SK-N-MC (cell line): Measurements from ENCODE around the gene ACOT9.

ENCODE experiments used
- DNase-seq: peaks from one replicate; pipeline ENCODE4 v3.0.0-alpha.2; 2011; ENCODE audit warnings: low read depth, low spot score
- H3K27ac ChIP-seq: fragments of 200-600 bp; sonication (generic); 2 replicates; pipeline ENCODE4 v1.5.1; 2016; ENCODE audit warnings: mixed run types
- H3K36me3 ChIP-seq: fragments of 200-600 bp; sonication (generic); 2 replicates; pipeline ENCODE4 v1.6.1; 2017; ENCODE audit warnings: antibody characterized with exemption, low read length, mixed read lengths; ENCODE audit not compliant: insufficient read depth
- H3K4me3 ChIP-seq: fragments of 200-600 bp; sonication (generic); 2 replicates; pipeline ENCODE4 v1.5.1; 2016
- H3K9ac ChIP-seq: fragments of 200-600 bp; sonication (generic); 2 replicates; pipeline ENCODE4 v1.8.0; 2017; ENCODE audit warnings: mixed run types, mixed read lengths; ENCODE audit not compliant: insufficient read length
- H3K9me3 ChIP-seq: fragments of 200-600 bp; sonication (generic); 2 replicates; pipeline ENCODE4 v1.6.1; 2017; ENCODE audit warnings: low read depth, mild to moderate bottlenecking, antibody characterized with exemption, low read length, moderate library complexity, mixed read lengths
- EZH2 ChIP-seq: fragments of 200-600 bp; sonication (generic); IDR thresholded peaks from one replicate; pipeline ENCODE4 v1.6.1; 2017; ENCODE audit warnings: antibody characterized with exemption
- FOXP2 ChIP-seq: optimal IDR thresholded peaks from 2 replicates; pipeline ENCODE3; 2011; ENCODE audit warnings: mild to moderate bottlenecking, moderate library complexity; ENCODE audit not compliant: insufficient read depth; ENCODE audit errors: extremely low read length, control extremely low read depth
- POLR2AphosphoS5 ChIP-seq: IDR thresholded peaks from 2 replicates; pipeline ENCODE4 v1.6.1; 2012; ENCODE audit warnings: mild to moderate bottlenecking, low read depth, low read length, borderline replicate concordance

Gene ACOT9, protein sequence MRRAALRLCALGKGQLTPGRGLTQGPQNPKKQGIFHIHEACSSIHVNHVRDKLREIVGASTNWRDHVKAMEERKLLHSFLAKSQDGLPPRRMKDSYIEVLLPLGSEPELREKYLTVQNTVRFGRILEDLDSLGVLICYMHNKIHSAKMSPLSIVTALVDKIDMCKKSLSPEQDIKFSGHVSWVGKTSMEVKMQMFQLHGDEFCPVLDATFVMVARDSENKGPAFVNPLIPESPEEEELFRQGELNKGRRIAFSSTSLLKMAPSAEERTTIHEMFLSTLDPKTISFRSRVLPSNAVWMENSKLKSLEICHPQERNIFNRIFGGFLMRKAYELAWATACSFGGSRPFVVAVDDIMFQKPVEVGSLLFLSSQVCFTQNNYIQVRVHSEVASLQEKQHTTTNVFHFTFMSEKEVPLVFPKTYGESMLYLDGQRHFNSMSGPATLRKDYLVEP

DNA sequence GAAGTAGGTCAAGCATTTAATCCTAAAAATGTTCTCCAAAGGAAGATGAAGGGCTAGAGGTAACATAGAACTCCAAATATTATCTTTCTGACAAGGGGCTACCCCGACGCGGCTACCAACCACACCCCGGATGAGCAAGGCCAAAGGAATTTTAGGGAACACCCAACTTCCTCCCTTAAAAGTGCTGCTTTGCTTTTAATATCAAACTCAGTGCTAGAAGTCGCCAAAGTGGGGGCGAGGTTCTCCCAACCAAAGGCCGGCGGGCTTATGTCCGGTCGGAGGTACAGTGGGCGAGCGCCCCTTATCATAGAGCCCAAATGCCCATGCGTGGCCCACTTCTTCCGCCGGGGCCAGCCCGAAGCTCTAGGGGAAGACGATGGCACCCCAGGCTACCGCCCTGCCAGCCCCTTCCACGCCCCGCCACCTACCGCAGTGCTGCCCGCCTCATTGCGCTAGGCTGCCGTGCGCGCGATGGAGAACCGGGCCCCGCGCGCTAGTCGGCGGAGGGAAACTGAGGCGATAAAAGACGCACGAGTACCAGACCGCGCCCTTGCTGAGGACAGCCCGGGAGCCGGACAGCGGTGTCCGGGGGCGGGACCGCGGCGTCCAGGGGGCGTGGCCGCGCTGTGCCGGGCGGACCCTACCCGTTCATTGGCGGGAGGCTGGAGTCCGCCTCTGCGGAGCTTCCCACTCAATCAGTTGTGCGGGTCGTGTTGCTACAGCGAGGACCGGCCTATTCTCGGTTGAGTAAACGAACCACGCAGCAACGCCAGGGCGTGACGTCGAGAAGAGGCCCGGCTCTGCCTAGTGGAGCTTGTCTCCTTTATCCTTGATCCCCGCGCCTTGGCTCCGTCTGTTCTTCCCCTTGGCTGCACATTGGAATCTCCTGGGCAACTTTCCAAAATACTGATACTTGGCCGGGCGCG is at the start of gene ACOT9:
TSS of gene ACOT9 (minus strand) at position 580 of the 926 bp plus-strand sequence. CDS start at position 448, 132 bp downstream.
- TF ChIP-seq POLR2AphosphoS5 (peak; percentile 74), FOXP2 (no peak)
- Histone ChIP-seq H3K4me3 (peak within 1 kb of the TSS; percentile 76), H3K9me3 (no peaks in the 10 kb centered on the region), H3K27ac (peak within 1 kb of the TSS; percentile 37; the same call in 1 of the 2 replicates), H3K36me3 (no peaks in the 10 kb centered on the region), H3K9ac (peak within 1 kb of the TSS; percentile 51)
- DNase-seq: peak; percentile 44

DNA sequence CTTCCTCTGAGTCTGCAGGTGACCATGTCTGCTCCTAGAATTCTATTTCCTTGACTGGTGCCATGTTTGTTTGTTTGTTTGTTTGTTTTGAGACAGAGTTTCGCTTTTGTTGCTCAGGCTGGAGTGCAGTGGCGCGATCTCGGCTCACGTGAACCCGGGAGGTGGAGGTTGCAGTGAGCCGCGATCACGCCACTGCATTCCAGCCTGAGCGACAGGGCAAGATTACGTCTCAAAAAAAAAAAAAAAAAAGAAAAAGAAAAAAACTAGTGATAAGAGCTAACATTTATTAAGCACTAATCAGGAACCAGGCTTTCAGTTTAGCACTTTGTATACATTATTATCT is 47.0 kb upstream of the ACOT9 start:
- no peak overlapping the region for H3K4me3 ChIP-seq
- no peaks in the 10 kb centered on the region for H3K9me3 ChIP-seq
- no peaks in the 10 kb centered on the region; the same call in 1 of the 2 replicates for H3K36me3 ChIP-seq
- H3K9ac ChIP-seq: no peak overlapping the region
- TF ChIP-seq FOXP2: no peak
- TF ChIP-seq POLR2AphosphoS5: no peak
- TF ChIP-seq EZH2: no peak
- DNase-seq: no peak
- H3K27ac ChIP-seq: no peak overlapping the region

DNA sequence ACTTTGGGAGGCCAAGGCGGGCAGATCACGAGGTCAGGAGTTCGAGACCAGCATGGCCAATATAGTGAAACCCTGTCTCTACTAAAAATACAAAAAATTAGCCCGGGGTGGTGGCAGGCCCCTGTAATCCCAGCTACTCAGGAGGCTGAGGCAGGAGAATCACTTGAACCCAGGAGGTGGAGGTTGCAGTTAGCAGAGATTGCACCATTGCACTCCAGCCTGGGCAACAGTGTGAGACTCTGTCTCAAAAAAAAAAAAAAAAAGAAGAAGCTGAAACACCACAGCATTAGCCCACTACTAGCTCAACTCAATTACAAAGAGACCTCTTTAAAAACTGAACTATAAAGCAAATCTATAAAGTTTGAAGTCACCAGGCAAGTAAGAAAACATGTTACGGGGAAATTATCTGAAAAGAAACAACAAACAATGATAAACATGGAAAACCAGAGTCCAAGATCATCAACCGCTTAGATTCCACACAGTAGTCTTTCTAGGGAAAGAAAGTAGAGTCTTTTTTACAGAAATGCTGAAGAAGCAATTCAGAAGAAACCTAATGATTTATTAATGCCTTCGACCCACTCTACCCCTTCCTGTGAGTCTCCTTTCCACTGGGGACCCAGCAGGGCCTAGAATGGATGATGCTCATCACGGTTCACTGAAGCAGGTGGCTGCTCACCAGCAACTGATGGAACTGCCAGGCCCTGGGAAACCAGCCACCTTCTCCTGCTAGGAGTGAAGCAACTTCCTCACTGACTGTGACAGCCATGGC is 46.5 kb upstream of the ACOT9 start:
- no peak overlapping the region for H3K9ac ChIP-seq
- no peak for DNase-seq
- H3K4me3 ChIP-seq: no peak overlapping the region
- H3K9me3 ChIP-seq: no peaks in the 10 kb centered on the region
- H3K27ac ChIP-seq: no peak overlapping the region
- H3K36me3 ChIP-seq: no peaks in the 10 kb centered on the region; the same call in 1 of the 2 replicates
- TF ChIP-seq FOXP2: no peak
- no peak for TF ChIP-seq POLR2AphosphoS5
- TF ChIP-seq EZH2: no peak

DNA sequence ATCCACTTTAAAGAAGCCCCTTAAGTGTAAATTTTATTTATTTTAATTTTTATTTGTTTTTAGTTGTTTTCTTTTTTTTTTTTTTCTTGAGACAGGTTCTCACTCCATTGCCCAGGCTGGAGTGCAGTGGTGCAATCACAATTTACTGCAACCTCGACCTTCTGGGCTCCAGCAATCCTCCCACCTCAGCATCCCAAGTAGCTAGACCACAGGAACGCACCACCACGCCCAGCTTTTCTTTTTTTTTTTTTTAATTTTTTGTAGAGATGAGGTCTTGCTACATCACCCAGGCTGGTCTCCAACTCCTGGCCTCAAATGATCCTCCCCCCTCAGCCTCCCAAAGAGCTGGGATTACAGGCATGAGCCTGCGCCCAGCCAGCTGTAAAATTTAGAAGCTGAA is 45.9 kb upstream of the ACOT9 start:
- TF ChIP-seq POLR2AphosphoS5 (no peak), FOXP2 (no peak), EZH2 (no peak)
- DNase-seq: no peak
- no peak overlapping the region for H3K27ac ChIP-seq
- H3K9ac ChIP-seq: no peak overlapping the region
- H3K9me3 ChIP-seq: no peaks in the 10 kb centered on the region
- H3K4me3 ChIP-seq: no peak overlapping the region
- no peaks in the 10 kb centered on the region; the same call in 1 of the 2 replicates for H3K36me3 ChIP-seq

DNA sequence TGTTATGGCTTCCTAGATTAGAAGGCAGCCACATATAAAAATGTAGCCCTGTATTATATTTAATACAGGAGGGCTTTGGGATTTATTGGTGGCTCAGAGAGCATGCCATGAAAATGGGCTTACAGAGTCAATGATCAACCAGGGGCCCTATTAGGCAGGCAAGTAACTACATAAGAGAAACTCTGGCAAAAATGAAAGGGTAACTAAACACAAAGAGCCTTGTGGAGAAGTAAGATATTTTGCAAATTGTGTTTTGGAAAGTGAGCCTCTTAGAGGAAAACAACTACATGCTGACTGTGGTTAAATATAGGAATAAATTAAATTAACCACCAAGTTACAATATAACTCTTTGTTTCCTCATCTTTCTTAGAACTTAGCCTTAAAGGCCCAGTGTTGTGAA is 45.4 kb upstream of the ACOT9 start:
- no peaks in the 10 kb centered on the region for H3K9me3 ChIP-seq
- no peaks in the 10 kb centered on the region; the same call in 1 of the 2 replicates for H3K36me3 ChIP-seq
- H3K4me3 ChIP-seq: no peak overlapping the region
- H3K9ac ChIP-seq: no peak overlapping the region
- DNase-seq: no peak
- no peak overlapping the region for H3K27ac ChIP-seq
- no peak for TF ChIP-seq EZH2
- TF ChIP-seq FOXP2: no peak
- TF ChIP-seq POLR2AphosphoS5: no peak

DNA sequence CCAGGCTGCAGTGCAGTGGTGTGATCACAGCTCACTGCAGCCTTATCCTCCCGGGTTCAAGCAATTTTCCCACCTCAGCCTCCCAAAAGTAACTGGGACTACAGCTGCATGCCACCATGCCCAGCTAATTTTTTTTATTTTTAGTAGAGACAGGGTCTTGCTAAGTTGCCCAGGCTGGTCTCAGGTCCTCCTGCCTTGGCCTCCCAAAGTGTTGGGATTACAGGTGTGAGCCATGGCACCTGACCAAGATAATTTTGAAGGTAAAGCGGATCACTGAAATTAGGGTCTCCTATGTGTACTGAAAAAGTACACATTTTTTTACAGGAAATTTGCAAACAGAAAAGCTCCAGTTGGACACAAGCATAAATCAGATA is 44.7 kb upstream of the ACOT9 start:
- Histone ChIP-seq H3K9ac (no peak overlapping the region), H3K9me3 (no peaks in the 10 kb centered on the region), H3K4me3 (no peak overlapping the region), H3K27ac (no peak overlapping the region), H3K36me3 (no peaks in the 10 kb centered on the region; the same call in 1 of the 2 replicates)
- no peak for DNase-seq
- TF ChIP-seq FOXP2 (no peak), POLR2AphosphoS5 (no peak), EZH2 (no peak)

DNA sequence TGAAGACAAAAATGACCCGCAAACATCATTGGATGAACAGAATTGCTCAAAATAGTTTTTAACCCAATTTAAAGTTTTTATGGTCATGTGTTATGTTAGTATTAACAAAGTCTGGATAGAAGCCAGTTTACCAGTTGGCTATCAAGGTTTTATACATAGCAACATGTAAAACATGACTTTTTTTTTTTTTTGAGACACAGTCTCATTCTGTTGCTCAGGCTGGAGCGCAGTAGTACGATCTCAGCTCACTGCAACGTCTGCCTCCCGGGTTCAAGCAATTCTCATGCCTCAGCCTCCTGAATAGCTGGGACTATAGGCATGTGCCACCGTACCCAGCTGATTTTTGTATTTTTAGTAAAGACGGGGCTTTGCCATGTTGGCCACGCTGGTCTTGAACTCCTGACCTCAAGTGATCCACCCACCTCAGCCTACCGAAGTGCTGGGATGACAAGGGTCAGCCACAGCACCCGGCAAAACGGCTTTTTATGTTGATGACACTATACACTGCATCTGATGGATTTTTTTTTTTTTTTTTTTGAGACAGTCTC is 43.3 kb upstream of the ACOT9 start:
- H3K27ac ChIP-seq: no peak overlapping the region
- no peaks in the 10 kb centered on the region for H3K9me3 ChIP-seq
- no peak overlapping the region for H3K4me3 ChIP-seq
- H3K36me3 ChIP-seq: no peaks in the 10 kb centered on the region; the same call in 1 of the 2 replicates
- H3K9ac ChIP-seq: no peak overlapping the region
- TF ChIP-seq POLR2AphosphoS5: no peak
- DNase-seq: no peak

DNA sequence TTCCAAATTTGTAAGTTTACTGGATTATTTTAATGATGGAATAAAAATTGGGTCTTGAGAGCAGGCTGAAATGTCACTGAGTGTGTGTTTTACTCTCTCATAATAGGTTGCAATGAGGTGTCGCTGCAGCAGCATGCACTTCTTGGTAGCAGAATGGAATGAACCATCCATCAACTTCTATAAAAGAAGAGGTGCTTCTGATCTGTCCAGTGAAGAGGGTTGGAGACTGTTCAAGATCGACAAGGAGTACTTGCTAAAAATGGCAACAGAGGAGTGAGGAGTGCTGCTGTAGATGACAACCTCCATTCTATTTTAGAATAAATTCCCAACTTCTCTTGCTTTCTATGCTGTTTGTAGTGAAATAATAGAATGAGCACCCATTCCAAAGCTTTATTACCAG is 42.5 kb upstream of the ACOT9 start:
- DNase-seq: no peak
- Histone ChIP-seq H3K27ac (no peak overlapping the region), H3K9me3 (no peaks in the 10 kb centered on the region), H3K9ac (no peak overlapping the region), H3K4me3 (no peak overlapping the region), H3K36me3 (no peaks in the 10 kb centered on the region; the same call in 1 of the 2 replicates)
- TF ChIP-seq POLR2AphosphoS5 (no peak), EZH2 (no peak), FOXP2 (no peak)
